ENCODE data around the gene SCLY. TPM values are rescaled to one million over a fixed set of nuclear protein-coding genes. Genes with fewer than 3 reads are reported as not detected.

Gene SCLY
- total RNA-seq, 4 donors from 2014 or later: 13.6 to 23.3 (median 17.6) TPM

DNA sequence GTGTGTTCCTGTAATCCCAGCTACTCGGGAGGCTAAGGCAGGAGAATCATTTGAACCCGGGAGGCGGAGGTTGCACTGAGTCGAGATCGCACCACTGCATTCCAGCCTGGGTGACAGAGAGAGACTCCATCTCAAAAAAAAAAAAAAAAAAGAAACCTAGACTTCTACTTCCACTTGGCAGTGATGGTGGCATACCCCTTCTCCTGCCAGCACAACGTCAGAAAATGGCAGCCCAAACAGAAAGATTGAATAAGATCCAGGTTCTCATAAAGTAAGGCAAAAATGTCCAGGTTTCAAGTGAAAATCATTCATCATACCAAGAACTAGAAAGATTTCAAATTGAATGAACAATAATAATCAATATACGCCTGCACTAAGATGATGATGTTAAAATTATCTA, 24.0 kb downstream of the SCLY start:
- Histone ChIP-seq H3K4me1 (no peaks in the 10 kb centered on the region), H3K4me3 (no peak overlapping the region), H3K27me3 (no peaks in the 10 kb centered on the region), H3K27ac (no peak overlapping the region), H3K36me3 (peaks cover 0 to 54% (median 18%) of the 10 kb centered on the region in 3 donors), H3K9me3 (no peaks in the 10 kb centered on the region)
- TF ChIP-seq, protein P1, sequence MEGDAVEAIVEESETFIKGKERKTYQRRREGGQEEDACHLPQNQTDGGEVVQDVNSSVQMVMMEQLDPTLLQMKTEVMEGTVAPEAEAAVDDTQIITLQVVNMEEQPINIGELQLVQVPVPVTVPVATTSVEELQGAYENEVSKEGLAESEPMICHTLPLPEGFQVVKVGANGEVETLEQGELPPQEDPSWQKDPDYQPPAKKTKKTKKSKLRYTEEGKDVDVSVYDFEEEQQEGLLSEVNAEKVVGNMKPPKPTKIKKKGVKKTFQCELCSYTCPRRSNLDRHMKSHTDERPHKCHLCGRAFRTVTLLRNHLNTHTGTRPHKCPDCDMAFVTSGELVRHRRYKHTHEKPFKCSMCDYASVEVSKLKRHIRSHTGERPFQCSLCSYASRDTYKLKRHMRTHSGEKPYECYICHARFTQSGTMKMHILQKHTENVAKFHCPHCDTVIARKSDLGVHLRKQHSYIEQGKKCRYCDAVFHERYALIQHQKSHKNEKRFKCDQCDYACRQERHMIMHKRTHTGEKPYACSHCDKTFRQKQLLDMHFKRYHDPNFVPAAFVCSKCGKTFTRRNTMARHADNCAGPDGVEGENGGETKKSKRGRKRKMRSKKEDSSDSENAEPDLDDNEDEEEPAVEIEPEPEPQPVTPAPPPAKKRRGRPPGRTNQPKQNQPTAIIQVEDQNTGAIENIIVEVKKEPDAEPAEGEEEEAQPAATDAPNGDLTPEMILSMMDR (IDR thresholded peaks at IDR 0.05): no peak
- TF ChIP-seq EP300 (IDR thresholded peaks at IDR 0.05) (no peak), POLR2A (IDR thresholded peaks at IDR 0.05) (no peak)
- 90 to 94% methylated on average over 7 of the region's 7 CpGs for WGBS, 2 donors
- no peak for DNase-seq (ENCODE audit: low spot score in 2 of 2)

DNA sequence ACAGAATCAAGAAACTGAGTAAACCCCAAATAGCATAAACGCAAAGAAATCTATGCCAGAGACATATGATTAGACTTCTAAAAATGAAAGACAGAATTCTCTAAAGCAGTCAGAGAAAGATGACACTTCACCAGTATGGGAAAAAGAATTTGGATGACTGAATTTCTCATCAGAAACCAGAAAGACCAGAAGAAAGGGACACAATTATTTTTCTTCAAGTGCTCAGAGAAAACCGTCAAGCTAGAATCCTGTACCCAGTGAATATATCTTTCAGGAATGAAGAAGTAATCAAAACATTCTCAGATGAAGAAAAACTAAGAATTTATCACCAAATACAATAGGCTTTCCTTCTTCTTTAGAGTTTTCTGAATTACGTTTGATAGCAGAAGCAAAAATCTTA, 25.1 kb downstream of the SCLY start:
- Histone ChIP-seq H3K9me3 (no peaks in the 10 kb centered on the region), H3K36me3 (peaks cover 0 to 47% (median 18%) of the 10 kb centered on the region in 3 donors), H3K4me1 (no peaks in the 10 kb centered on the region), H3K27me3 (no peaks in the 10 kb centered on the region), H3K4me3 (no peak overlapping the region), H3K27ac (no peak overlapping the region)
- 92 to 95% methylated on average over 3 of the region's 3 CpGs for WGBS, 2 donors
- TF ChIP-seq POLR2A (IDR thresholded peaks at IDR 0.05) (no peak), EP300 (IDR thresholded peaks at IDR 0.05) (no peak)
- TF ChIP-seq, protein P1 (IDR thresholded peaks at IDR 0.05): no peak
- DNase-seq (ENCODE audit: low spot score in 2 of 2): no peak

DNA sequence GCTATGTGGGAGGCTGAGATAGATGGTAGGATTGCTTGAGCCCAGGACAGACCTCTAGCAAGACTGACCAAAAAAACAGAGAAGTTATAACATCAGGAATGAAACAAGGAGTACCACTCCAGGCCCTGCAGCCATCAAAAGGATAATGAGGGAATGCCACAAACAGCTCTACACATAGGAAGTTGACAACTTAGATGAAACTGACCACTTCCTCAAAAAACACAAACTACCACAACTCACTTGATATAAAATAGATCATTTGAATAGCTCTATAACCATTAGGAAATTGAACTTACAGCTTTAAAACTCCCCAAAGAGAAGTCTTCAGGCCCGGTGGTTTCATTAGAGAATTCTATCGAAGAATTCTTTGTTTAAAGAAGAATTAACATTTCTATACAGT, 26.4 kb downstream of the SCLY start:
- Histone ChIP-seq H3K4me3 (no peak overlapping the region), H3K9me3 (no peaks in the 10 kb centered on the region), H3K27me3 (no peaks in the 10 kb centered on the region), H3K27ac (no peak overlapping the region), H3K36me3 (peaks cover 0 to 47% (median 13%) of the 10 kb centered on the region in 3 donors), H3K4me1 (no peaks in the 10 kb centered on the region)
- 79 to 83% methylated on average over 2 of the region's 2 CpGs for WGBS, 2 donors
- TF ChIP-seq EP300 (IDR thresholded peaks at IDR 0.05) (no peak), POLR2A (IDR thresholded peaks at IDR 0.05) (no peak)
- TF ChIP-seq, protein P1 (IDR thresholded peaks at IDR 0.05): no peak
- DNase-seq (ENCODE audit: low spot score in 2 of 2): no peak

DNA sequence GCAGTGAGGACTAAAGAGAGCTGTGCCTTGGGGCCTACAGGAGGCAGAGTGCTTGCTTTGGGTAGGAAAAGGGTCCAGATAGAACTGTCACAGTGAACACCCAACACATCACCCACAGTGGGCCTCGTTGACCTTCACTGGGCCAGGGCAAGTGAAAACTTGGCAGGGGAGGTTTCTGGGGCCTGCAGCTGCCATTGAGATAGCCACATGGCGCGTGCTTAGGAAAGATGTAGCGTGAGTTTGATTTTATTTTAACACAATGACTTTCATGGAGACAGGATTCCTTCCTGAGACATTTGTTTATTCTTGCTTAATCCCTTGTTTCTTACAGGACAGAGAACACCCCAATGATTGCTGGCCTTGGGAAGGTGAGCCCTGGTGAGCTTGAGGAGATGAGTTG, 30.1 kb downstream of the SCLY start:
- DNase-seq (ENCODE audit: low spot score in 2 of 2): no peak
- Histone ChIP-seq H3K9me3 (no peaks in the 10 kb centered on the region), H3K27ac (no peak overlapping the region), H3K4me1 (no peaks in the 10 kb centered on the region), H3K27me3 (no peaks in the 10 kb centered on the region), H3K4me3 (no peak overlapping the region), H3K36me3 (peaks cover 0 to 42% (median 0%) of the 10 kb centered on the region in 3 donors)
- TF ChIP-seq, protein P1 (IDR thresholded peaks at IDR 0.05): no peak
- TF ChIP-seq EP300 (IDR thresholded peaks at IDR 0.05): no peak
- TF ChIP-seq POLR2A (IDR thresholded peaks at IDR 0.05): no peak
- WGBS, 2 donors: 91 to 94% methylated on average over 4 of the region's 4 CpGs

DNA sequence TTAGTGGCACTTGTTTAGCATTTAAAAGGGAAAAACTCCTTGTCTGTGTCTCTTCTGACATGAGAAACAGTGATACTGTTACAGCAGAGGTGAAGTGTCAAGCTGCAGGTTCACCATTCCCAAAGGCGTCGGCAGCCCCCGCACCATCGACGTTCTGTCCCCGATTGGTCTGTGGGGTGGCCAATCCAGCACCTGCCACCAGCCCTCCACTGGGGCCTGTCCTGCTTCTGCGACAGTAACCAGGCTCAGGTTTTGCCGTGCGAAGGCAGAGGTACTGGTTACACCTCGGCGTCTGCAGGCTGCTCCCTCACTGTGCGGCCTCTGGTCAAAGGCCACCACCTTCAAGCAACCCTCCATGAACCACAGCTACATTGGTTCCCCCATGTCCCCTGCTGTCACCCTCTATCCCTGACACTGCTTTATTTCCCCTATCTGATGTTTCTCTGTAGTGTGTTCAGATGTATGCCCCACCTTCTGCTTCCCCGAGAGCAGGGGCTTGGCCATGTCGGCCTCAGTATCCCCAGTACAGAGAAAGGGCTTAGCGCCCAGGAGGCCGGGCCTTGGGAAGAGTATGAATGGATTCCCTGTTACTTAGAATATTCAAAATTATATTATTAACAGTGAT, 30.7 kb downstream of the SCLY start:
- Histone ChIP-seq H3K27me3 (no peaks in the 10 kb centered on the region), H3K27ac (no peak overlapping the region), H3K9me3 (no peaks in the 10 kb centered on the region), H3K36me3 (peaks cover 0 to 46% (median 0%) of the 10 kb centered on the region in 3 donors), H3K4me3 (no peak overlapping the region), H3K4me1 (no peaks in the 10 kb centered on the region)
- no peak for DNase-seq (ENCODE audit: low spot score in 2 of 2)
- TF ChIP-seq POLR2A (IDR thresholded peaks at IDR 0.05) (no peak), EP300 (IDR thresholded peaks at IDR 0.05) (no peak)
- TF ChIP-seq, protein P1 (IDR thresholded peaks at IDR 0.05): no peak
- 90 to 91% methylated on average over 16 of the region's 16 CpGs for WGBS, 2 donors
